Activated CD8-positive, alpha-beta T cell treated with anti-CD3 and anti-CD28 coated beads, Interleukin-2, amount 10 ng/mL, durations not matched to agents 7 days and 5 days (primary cell): Measurements from ENCODE around the gene NFKB1. TPM values are rescaled to one million over a fixed set of nuclear protein-coding genes. Genes with fewer than 3 reads are reported as not detected.

ENCODE experiments used
- ATAC-seq: fragments of 150-1000 bp; cut with Tn5 transposase; one replicate; pipeline ENCODE4 v1.10.0; 2021; ENCODE audit warnings: moderate library complexity
- CTCF ChIA-PET: fragments of 350-600 bp; sonication (Branson Sonifier 250); formaldehyde crosslinking; loops from one replicate; lab custom pipeline; 2021; ENCODE audit warnings: antibody characterized with exemption; lab: Charles Lee
- POLR2A ChIA-PET: fragments of 350-600 bp; sonication (Branson Sonifier 250); formaldehyde crosslinking; loops from one replicate; lab custom pipeline; 2021; ENCODE audit warnings: antibody characterized with exemption; lab: Charles Lee
- DNase-seq: peaks from one replicate; pipeline ENCODE4 v3.0.0-alpha.2; 2020
- H3K27ac Mint-ChIP-seq: one replicate; pipeline ENCODE4 v1.8.0; 2021; ENCODE audit warnings: mild to moderate bottlenecking, mixed read lengths
- H3K27me3 Mint-ChIP-seq: one replicate; pipeline ENCODE4 v1.8.0; 2021; ENCODE audit warnings: low read depth, mixed read lengths
- H3K36me3 Mint-ChIP-seq: one replicate; pipeline ENCODE4 v1.8.0; 2021; ENCODE audit warnings: low read depth, mixed read lengths
- H3K4me1 Mint-ChIP-seq: one replicate; pipeline ENCODE4 v1.8.0; 2021; ENCODE audit warnings: low read depth, mixed read lengths
- H3K4me3 Mint-ChIP-seq: one replicate; pipeline ENCODE4 v1.8.0; 2021; ENCODE audit warnings: mild to moderate bottlenecking, mixed read lengths
- H3K9me3 Mint-ChIP-seq: one replicate; pipeline ENCODE4 v1.8.0; 2022; ENCODE audit warnings: mixed read lengths; ENCODE audit not compliant: insufficient read depth
- total RNA-seq, 2 experiments: library from RNA; stranded (reverse); gene quantifications; one replicate each; pipeline ENCODE4 v1.2.3, GENCODE V29; 2021

The NFKB1 gene, protein sequence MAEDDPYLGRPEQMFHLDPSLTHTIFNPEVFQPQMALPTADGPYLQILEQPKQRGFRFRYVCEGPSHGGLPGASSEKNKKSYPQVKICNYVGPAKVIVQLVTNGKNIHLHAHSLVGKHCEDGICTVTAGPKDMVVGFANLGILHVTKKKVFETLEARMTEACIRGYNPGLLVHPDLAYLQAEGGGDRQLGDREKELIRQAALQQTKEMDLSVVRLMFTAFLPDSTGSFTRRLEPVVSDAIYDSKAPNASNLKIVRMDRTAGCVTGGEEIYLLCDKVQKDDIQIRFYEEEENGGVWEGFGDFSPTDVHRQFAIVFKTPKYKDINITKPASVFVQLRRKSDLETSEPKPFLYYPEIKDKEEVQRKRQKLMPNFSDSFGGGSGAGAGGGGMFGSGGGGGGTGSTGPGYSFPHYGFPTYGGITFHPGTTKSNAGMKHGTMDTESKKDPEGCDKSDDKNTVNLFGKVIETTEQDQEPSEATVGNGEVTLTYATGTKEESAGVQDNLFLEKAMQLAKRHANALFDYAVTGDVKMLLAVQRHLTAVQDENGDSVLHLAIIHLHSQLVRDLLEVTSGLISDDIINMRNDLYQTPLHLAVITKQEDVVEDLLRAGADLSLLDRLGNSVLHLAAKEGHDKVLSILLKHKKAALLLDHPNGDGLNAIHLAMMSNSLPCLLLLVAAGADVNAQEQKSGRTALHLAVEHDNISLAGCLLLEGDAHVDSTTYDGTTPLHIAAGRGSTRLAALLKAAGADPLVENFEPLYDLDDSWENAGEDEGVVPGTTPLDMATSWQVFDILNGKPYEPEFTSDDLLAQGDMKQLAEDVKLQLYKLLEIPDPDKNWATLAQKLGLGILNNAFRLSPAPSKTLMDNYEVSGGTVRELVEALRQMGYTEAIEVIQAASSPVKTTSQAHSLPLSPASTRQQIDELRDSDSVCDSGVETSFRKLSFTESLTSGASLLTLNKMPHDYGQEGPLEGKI
- total RNA-seq = 100 to 1,000 TPM; 150 to 162 TPM

DNA sequence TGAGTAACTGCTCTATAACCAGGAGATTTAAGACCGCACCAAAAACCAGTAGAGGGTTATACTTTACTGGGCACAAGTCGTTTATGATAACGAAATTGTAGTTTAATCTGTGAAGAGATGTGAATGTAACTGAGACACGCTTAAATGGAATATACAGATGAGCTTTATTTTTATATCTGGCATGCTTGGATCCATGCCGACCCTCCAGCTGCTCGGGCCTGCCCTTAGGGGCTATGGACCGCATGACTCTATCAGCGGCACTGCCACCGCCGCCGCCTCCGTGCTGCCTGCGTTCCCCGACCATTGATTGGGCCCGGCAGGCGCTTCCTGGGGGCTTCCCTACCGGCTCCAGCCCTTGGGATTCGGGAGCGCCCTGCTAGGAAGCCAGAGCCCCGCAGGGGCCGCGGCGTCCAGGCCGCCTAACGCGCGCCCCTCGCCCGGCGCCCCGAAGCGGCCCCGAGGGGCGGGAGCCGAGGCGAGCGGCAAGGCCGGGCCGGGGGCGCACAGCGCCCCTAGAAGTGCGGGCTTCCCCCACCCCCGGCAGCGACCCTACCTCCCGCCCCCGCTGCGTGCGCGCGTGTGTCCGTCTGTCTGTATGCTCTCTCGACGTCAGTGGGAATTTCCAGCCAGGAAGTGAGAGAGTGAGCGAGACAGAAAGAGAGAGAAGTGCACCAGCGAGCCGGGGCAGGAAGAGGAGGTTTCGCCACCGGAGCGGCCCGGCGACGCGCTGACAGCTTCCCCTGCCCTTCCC is at the start of gene NFKB1:
Gene NFKB1 (plus strand): TSS at position 664 of the 751 bp plus-strand sequence. CDS start 24,160 bp downstream, outside the sequence.
- Mint-ChIP-seq H3K36me3 (peaks cover 36% of the 10 kb centered on the region), H3K27me3 (no peaks in the 10 kb centered on the region), H3K4me1 (peaks cover 28% of the 10 kb centered on the region), H3K27ac (peak within 1 kb of the TSS; percentile 92), H3K9me3 (no peaks in the 10 kb centered on the region), H3K4me3 (peak within 1 kb of the TSS; percentile 88)
- peak; percentile 81 for DNase-seq
- peak; percentile 68 for ATAC-seq
- ChIA-PET CTCF (interaction anchor here (0.9 to 2.4 kb wide), 18 partner anchors 9 to 340 kb away, joined by 3 to 12 read pairs (median 5); no protein-coding TSS in a partner anchor), POLR2A (interaction anchor here (0.6 to 3.6 kb wide), 28 partner anchors 11 to 368 kb away, joined by 3 to 21 read pairs (median 5); partner anchors contain the start of genes CISD2, MANBA and UBE2D3)

DNA sequence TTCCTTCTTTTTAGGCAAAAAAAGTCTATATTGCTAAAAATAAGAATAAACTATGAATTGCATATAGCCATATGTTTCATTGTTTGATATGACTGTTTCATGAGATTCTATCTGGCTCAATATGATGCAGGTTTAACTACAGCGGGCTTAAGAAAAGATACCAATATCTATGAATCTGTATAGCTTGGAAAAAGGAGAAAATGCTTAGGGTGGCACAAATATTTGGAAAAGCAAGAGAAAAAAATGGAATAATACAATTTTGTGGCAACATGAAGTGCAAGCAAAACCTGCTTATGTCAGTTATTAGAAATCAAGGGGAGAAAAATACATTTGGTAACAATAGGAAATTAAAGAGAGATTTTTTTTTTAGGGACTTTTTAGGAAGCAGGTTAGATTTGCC is 48.3 kb upstream of the NFKB1 start:
- H3K36me3 Mint-ChIP-seq = peaks cover 3% of the 10 kb centered on the region
- no peaks in the 10 kb centered on the region for H3K9me3 Mint-ChIP-seq
- H3K27ac Mint-ChIP-seq = no peak overlapping the region
- CTCF ChIA-PET = interaction anchor here (0.7 kb wide), 1 partner anchor 1296 kb away, joined by 3 read pairs; no protein-coding TSS in a partner anchor
- DNase-seq (no peak), ATAC-seq (no peak)
- POLR2A ChIA-PET = interaction anchor here (1.0 kb wide), 1 partner anchor 48 kb away, joined by 3 read pairs; no protein-coding TSS in a partner anchor
- peaks cover 31% of the 10 kb centered on the region for H3K4me1 Mint-ChIP-seq
- H3K27me3 Mint-ChIP-seq = no peaks in the 10 kb centered on the region
- H3K4me3 Mint-ChIP-seq = no peak overlapping the region

DNA sequence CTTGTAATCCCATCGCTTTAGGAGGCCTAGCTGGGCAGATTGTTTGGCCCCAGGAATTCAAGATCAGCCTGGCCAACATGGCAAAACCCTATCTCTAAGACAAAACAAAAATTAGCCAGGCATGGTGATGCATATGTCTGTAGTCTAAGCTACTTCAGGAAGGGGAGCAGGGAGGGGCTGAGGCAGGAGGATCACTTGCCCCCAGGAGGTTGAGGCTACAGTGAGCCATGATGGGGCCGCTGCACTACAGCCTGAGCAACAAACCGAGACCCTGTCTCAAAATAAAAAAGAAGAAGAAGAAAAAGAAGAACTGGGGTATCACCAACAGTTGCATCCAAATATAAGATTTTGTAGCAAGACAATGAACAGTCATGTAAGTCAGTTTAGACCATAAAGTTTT is 47.3 kb upstream of the NFKB1 start:
- ChIA-PET POLR2A (interaction anchor here (1.0 kb wide), 1 partner anchor 47 kb away, joined by 3 read pairs; no protein-coding TSS in a partner anchor), CTCF (interaction anchor here (0.7 to 0.8 kb wide), 3 partner anchors 9 to 156 kb away, joined by 3 to 4 read pairs (median 3); no protein-coding TSS in a partner anchor)
- DNase-seq = no peak
- H3K4me3 Mint-ChIP-seq = no peak overlapping the region
- H3K27me3 Mint-ChIP-seq = no peaks in the 10 kb centered on the region
- peaks cover 24% of the 10 kb centered on the region for H3K4me1 Mint-ChIP-seq
- H3K36me3 Mint-ChIP-seq = peaks cover 3% of the 10 kb centered on the region
- H3K27ac Mint-ChIP-seq = no peak overlapping the region
- no peak for ATAC-seq
- no peaks in the 10 kb centered on the region for H3K9me3 Mint-ChIP-seq

DNA sequence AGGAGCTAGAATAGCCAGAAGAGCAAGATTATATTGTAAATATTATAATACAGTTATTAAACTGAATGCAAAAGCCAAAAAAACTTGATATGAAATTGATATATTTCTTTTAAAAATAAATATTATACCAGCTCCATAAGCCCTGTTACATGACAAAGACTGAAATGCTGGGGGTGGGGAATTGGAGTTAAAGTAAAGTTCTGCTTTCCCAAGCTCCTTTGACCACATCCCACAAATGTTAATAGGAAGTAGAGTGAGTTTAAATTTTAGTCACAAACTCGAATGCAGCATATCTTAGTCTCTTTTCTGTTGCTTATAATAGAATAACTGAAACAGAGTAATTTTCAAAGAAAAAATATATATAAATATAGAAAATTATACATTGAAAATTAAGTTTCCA is 46.9 kb upstream of the NFKB1 start:
- H3K27me3 Mint-ChIP-seq = no peaks in the 10 kb centered on the region
- DNase-seq (no peak), ATAC-seq (no peak)
- CTCF ChIA-PET = interaction anchor here (0.7 to 1.4 kb wide), 4 partner anchors 9 to 155 kb away, joined by 3 to 4 read pairs (median 3); no protein-coding TSS in a partner anchor
- peaks cover 24% of the 10 kb centered on the region for H3K4me1 Mint-ChIP-seq
- H3K36me3 Mint-ChIP-seq = peaks cover 3% of the 10 kb centered on the region
- no peak overlapping the region for H3K4me3 Mint-ChIP-seq
- POLR2A ChIA-PET = no interaction called here
- no peaks in the 10 kb centered on the region for H3K9me3 Mint-ChIP-seq
- no peak overlapping the region for H3K27ac Mint-ChIP-seq

DNA sequence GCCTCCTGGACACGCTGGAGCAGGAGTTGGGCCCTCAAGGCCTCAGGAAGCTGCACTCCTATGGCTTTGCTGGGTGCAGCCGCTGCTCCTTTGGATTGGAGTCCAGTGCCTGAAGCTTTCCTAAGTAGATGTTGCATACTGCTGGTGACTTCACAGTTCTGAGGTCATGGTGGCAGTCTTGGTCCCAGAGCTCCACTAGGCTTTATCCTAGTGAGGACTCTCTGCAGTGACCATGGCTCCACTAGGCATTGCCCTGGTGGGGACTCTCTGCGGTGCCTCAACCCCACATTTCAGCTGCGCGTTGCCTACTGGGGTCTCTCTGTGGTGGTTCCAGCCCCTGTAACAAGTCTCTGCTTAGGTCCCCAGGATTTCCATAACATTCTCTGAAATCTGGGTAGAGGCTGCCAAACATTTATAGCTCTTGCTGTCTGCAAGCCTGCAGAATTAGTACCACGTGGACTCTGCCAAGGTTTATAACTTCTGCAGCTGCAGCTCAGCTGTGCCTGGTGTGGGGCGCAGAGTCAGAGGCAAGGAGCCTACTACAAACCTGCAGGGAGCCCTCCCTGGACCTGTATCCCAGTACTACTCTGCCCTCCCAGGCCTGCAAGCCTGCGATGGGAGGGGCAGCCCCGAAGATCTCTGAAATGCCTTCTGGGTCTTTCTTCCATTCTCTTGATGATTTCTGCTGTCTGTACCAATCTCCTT is 46.0 kb upstream of the NFKB1 start:
- ATAC-seq = no peak
- no peak overlapping the region for H3K27ac Mint-ChIP-seq
- H3K4me3 Mint-ChIP-seq = no peak overlapping the region
- peaks cover 9% of the 10 kb centered on the region for H3K36me3 Mint-ChIP-seq
- ChIA-PET POLR2A (no interaction called here), CTCF (interaction anchor here (1.4 kb wide), 1 partner anchor 24 kb away, joined by 3 read pairs; no protein-coding TSS in a partner anchor)
- H3K9me3 Mint-ChIP-seq = no peaks in the 10 kb centered on the region
- peaks cover 17% of the 10 kb centered on the region for H3K4me1 Mint-ChIP-seq
- no peaks in the 10 kb centered on the region for H3K27me3 Mint-ChIP-seq
- DNase-seq = no peak

DNA sequence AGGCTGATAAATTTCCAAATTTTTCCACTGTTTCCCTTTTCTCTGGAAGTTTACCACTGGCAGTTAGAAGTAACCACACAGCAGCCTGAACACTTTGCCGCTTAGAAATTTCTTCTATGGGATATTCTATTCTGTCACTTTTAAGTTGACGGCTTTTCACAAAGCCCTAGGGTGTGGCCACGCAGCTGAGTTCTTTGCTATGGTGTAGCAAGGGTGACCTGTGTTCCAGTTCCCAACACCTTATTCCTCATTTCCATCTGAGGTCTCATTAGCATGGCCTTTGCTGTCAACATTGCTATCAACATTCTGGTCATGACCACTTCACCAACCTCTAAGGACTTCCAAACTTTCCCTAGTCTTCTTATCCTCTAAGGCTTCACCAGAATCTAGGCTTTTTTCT is 45.4 kb upstream of the NFKB1 start:
- ChIA-PET POLR2A (no interaction called here), CTCF (interaction anchor here (1.4 kb wide), 1 partner anchor 25 kb away, joined by 3 read pairs; no protein-coding TSS in a partner anchor)
- Mint-ChIP-seq H3K4me3 (no peak overlapping the region), H3K36me3 (peaks cover 10% of the 10 kb centered on the region), H3K27me3 (no peaks in the 10 kb centered on the region), H3K4me1 (peaks cover 13% of the 10 kb centered on the region), H3K27ac (no peak overlapping the region), H3K9me3 (no peaks in the 10 kb centered on the region)
- DNase-seq (no peak), ATAC-seq (no peak)

DNA sequence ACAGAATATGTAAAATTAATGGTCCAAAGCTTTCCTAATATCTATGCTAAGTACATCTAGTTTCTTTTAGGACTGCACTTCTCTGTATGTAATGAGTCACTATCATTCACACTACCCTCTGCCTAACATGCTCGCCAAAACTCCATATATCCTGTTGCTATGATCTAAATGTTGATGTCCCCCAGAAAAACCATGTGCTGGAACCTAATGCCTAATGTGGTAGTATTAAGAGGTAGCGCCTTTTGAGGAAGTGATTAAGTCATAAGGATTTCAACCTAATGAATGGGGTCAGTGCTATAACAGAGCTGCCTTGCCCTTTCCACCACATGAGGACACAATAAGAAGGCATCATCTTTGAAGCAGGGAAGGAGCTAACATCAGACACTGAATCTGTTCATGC is 34.9 kb upstream of the NFKB1 start:
- Mint-ChIP-seq H3K27ac (no peak overlapping the region), H3K36me3 (peaks cover 3% of the 10 kb centered on the region), H3K9me3 (peaks cover 3% of the 10 kb centered on the region), H3K4me1 (peaks cover 36% of the 10 kb centered on the region), H3K4me3 (no peak overlapping the region), H3K27me3 (no peaks in the 10 kb centered on the region)
- DNase-seq (no peak), ATAC-seq (no peak)
- ChIA-PET POLR2A (interaction anchor here (1.1 kb wide), 1 partner anchor 34 kb away, joined by 5 read pairs; the partner anchor contains the start of gene NFKB1), CTCF (no interaction called here)

DNA sequence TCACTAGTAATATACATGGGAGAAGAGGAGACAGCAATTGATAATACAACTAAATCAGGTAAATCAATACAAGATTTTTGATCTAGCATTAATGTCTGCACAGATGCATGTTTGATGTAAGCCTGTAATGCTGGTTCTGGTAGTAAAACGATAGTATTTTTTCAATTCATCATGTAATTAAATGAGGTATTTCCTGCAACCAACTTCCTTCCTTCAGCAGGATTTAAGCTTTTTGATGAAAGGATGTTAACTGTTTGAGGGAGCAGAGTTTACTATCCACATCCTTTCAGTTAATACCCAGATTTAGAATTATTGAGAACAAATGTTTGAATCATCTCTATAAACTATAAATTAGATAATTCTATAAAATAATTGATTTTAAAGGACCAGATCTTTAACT is 31.4 kb upstream of the NFKB1 start:
- no peaks in the 10 kb centered on the region for H3K27me3 Mint-ChIP-seq
- ChIA-PET CTCF (interaction anchor here (1.1 to 1.4 kb wide), 2 partner anchors 40 to 156 kb away, joined by 4 read pairs; no protein-coding TSS in a partner anchor), POLR2A (interaction anchor here (0.6 to 0.9 kb wide), 2 partner anchors 32 to 143 kb away, joined by 3 to 4 read pairs; partner anchors contain the start of gene NFKB1)
- no peaks in the 10 kb centered on the region for H3K9me3 Mint-ChIP-seq
- peak overlapping the region; percentile 9 for H3K4me3 Mint-ChIP-seq
- H3K4me1 Mint-ChIP-seq = peaks cover 34% of the 10 kb centered on the region
- H3K36me3 Mint-ChIP-seq = peaks cover 3% of the 10 kb centered on the region
- no peak for DNase-seq
- no peak for ATAC-seq
- H3K27ac Mint-ChIP-seq = peak overlapping the region; percentile 60

DNA sequence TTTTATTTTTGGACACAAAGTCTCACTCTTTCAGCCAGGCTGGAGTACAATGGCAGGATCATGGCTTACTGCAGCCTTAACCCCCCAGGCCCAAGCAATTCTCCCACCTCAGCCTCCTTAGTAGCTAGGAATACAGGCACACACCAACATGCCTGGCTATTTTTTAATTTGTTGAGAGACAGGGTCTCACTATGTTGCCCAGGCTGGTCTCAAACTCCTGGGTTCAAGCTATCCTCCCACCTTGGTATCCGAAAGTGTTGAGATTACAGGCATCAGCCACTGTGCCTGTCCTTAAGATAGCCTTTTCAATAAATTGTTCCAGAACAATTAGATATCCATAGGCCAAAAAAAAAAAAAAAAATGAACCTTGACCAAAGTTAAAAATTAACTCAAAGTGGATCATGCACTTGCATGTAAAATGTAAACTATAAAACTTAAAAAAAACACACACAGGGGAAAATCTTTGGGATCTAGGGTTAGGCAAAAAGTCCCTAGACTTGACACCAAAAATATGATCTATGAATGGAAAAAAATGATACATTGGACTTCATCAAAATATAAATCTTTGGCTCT is 28.6 kb upstream of the NFKB1 start:
- H3K36me3 Mint-ChIP-seq = peaks cover 12% of the 10 kb centered on the region
- DNase-seq = no peak
- ChIA-PET CTCF (interaction anchor here (0.8 kb wide), 1 partner anchor 53 kb away, joined by 3 read pairs; no protein-coding TSS in a partner anchor), POLR2A (no interaction called here)
- no peak overlapping the region for H3K27ac Mint-ChIP-seq
- ATAC-seq = no peak
- no peak overlapping the region for H3K4me3 Mint-ChIP-seq
- peaks cover 20% of the 10 kb centered on the region for H3K4me1 Mint-ChIP-seq
- peaks cover 14% of the 10 kb centered on the region for H3K9me3 Mint-ChIP-seq
- no peaks in the 10 kb centered on the region for H3K27me3 Mint-ChIP-seq

DNA sequence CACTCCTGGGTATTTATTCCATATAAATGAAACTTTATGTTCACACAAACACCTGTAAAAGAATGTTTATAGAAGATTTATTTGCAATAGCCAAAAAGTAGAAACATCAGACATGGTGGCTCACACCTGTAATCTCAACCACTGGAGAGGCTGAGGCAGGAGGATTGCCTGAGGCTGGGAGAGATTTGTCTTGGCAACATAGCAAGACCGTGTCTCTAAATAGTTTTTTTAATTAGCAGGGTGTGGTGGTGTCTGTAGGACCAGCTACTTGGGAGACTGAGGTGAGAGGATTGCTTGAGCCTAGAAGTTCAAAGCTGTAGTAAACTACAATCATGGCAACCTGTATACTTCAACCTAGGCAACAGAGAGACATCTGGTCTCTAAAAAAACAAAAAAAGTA is 27.7 kb upstream of the NFKB1 start:
- Mint-ChIP-seq H3K36me3 (peaks cover 14% of the 10 kb centered on the region), H3K4me3 (no peak overlapping the region), H3K4me1 (peaks cover 19% of the 10 kb centered on the region), H3K9me3 (peaks cover 17% of the 10 kb centered on the region), H3K27me3 (no peaks in the 10 kb centered on the region), H3K27ac (no peak overlapping the region)
- DNase-seq (no peak), ATAC-seq (no peak)
- POLR2A ChIA-PET = no interaction called here
- CTCF ChIA-PET = interaction anchor here (0.8 to 0.9 kb wide), 2 partner anchors 52 to 139 kb away, joined by 3 read pairs; no protein-coding TSS in a partner anchor
